ENCODE data around the gene PI4KA.

DNA sequence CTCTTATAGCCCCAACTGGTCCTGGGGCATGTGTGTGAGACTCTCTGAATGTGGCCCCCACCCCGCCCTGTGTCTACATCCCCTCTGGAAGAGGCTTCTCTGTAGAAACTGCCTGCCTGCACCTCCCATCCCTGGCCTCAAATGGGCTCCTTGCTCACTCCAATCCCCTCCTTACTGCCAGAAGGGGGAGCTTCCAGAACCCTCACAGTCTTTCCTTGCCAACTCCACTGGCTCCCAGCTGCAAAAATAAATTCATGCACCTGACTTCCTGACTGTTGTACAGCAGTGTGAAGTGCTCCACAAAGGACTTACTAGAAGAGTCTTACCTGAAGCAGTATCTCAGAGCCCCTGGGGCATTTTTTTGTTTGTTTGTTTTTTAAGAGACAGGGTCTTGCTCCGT lies 99.9 kb downstream of the PI4KA start:
- TF ChIP-seq, protein P1, sequence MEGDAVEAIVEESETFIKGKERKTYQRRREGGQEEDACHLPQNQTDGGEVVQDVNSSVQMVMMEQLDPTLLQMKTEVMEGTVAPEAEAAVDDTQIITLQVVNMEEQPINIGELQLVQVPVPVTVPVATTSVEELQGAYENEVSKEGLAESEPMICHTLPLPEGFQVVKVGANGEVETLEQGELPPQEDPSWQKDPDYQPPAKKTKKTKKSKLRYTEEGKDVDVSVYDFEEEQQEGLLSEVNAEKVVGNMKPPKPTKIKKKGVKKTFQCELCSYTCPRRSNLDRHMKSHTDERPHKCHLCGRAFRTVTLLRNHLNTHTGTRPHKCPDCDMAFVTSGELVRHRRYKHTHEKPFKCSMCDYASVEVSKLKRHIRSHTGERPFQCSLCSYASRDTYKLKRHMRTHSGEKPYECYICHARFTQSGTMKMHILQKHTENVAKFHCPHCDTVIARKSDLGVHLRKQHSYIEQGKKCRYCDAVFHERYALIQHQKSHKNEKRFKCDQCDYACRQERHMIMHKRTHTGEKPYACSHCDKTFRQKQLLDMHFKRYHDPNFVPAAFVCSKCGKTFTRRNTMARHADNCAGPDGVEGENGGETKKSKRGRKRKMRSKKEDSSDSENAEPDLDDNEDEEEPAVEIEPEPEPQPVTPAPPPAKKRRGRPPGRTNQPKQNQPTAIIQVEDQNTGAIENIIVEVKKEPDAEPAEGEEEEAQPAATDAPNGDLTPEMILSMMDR (IDR thresholded peaks at IDR 0.05; ENCODE audit: low read depth, low read length, poor library complexity, severe bottlenecking): peak; percentile 10
- TF ChIP-seq EZH2phosphoT487 (IDR thresholded peaks at IDR 0.05; ENCODE audit: borderline replicate concordance, low read length): no peak
